ENCODE results near the gene NTN5.

The NTN5 gene

GRCh38 chr19:48660852-48661710 lies 11.7 kb downstream of the NTN5 start:
- TF ChIP-seq POLR2AphosphoS5 (IDR thresholded peaks at IDR 0.05; ENCODE audit: low read depth, low read length) (no peak), TAF1 (IDR thresholded peaks at IDR 0.05; ENCODE audit: borderline replicate concordance, insufficient read depth, low read length) (no peak), FOXP2 (optimal IDR thresholded peaks at IDR 0.05; ENCODE audit: borderline replicate concordance, extremely low read depth, extremely low read length, insufficient read depth) (no peak), SIN3A (IDR thresholded peaks at IDR 0.05; ENCODE audit: borderline replicate concordance, insufficient read depth, low read length) (no peak), REST (IDR thresholded peaks at IDR 0.05; ENCODE audit: insufficient read depth in 1 of 2, low read depth in 2 of 2, low read length in 2 of 2) (no peak)

- no peak for TF ChIP-seq POLR2AphosphoS5 (IDR thresholded peaks at IDR 0.05; ENCODE audit: low read depth, low read length)
- TF ChIP-seq REST (IDR thresholded peaks at IDR 0.05; ENCODE audit: insufficient read depth in 1 of 2, low read depth in 2 of 2, low read length in 2 of 2): no peak
- TF ChIP-seq TAF1 (IDR thresholded peaks at IDR 0.05; ENCODE audit: borderline replicate concordance, insufficient read depth, low read length): no peak
- no peak for TF ChIP-seq SIN3A (IDR thresholded peaks at IDR 0.05; ENCODE audit: borderline replicate concordance, insufficient read depth, low read length)
- no peak for TF ChIP-seq FOXP2 (optimal IDR thresholded peaks at IDR 0.05; ENCODE audit: borderline replicate concordance, extremely low read depth, extremely low read length, insufficient read depth)
Observed at GRCh38 chr19:48659768-48660167, 13.0 kb downstream of the NTN5 start.

DNA sequence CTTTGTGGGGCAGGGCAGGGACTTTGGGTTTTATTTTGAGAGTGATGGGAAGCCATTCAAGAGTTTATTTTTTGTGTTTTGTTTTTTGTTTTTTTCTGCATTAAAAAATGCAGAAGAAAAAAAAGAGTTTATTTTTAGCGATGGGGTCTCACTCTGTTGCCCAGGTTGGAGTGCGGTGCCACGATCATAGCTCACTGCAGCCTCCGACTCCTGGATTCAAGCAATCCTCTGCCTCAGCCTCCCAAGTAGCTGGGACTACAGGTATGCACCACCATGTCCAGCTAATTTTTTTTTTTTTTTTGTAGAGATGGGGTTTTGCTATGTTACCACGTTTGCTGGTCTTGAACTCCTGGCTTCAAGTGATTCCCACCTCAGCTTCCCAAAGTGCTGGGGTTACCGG lies 14.3 kb downstream of the NTN5 start:
- TF ChIP-seq POLR2AphosphoS5 (IDR thresholded peaks at IDR 0.05; ENCODE audit: low read depth, low read length) (no peak), SIN3A (IDR thresholded peaks at IDR 0.05; ENCODE audit: borderline replicate concordance, insufficient read depth, low read length) (no peak), TAF1 (IDR thresholded peaks at IDR 0.05; ENCODE audit: borderline replicate concordance, insufficient read depth, low read length) (no peak), REST (IDR thresholded peaks at IDR 0.05; ENCODE audit: insufficient read depth in 1 of 2, low read depth in 2 of 2, low read length in 2 of 2) (no peak), FOXP2 (optimal IDR thresholded peaks at IDR 0.05; ENCODE audit: borderline replicate concordance, extremely low read depth, extremely low read length, insufficient read depth) (no peak)

- TF ChIP-seq POLR2AphosphoS5 (IDR thresholded peaks at IDR 0.05; ENCODE audit: low read depth, low read length) (no peak), REST (IDR thresholded peaks at IDR 0.05; ENCODE audit: insufficient read depth in 1 of 2, low read depth in 2 of 2, low read length in 2 of 2) (no peak), FOXP2 (optimal IDR thresholded peaks at IDR 0.05; ENCODE audit: borderline replicate concordance, extremely low read depth, extremely low read length, insufficient read depth) (no peak), TAF1 (IDR thresholded peaks at IDR 0.05; ENCODE audit: borderline replicate concordance, insufficient read depth, low read length) (no peak), SIN3A (IDR thresholded peaks at IDR 0.05; ENCODE audit: borderline replicate concordance, insufficient read depth, low read length) (no peak)
Observed at GRCh38 chr19:48656840-48657474, 15.9 kb downstream of the NTN5 start.
